GM13976 (cell line): Measurements from ENCODE around the gene NTM.

Experiments
- DNase-seq: peaks from one replicate; pipeline ENCODE4 v3.0.0; 2012; ENCODE audit warnings: low spot score
- in situ Hi-C: fragments of 300-500 bp; cut with MboI; formaldehyde crosslinking; loops from one replicate; pipeline ENCODE4 v1.12.0; 2022; ENCODE audit warnings: low sequenced_read_pairs, mixed read lengths, inconsistent platforms; ENCODE audit not compliant: unreplicated experiment
- TF ChIP-seq, protein P1 (sequence below): IDR thresholded peaks from 2 replicates; pipeline ENCODE4 v1.5.1; 2012; ENCODE audit warnings: borderline replicate concordance, mild to moderate bottlenecking; ENCODE audit not compliant: insufficient read depth; ENCODE audit errors: extremely low read depth, missing control alignments, control extremely low read depth

Gene NTM

GRCh38 chr11:131750152-131750551 is 379.7 kb downstream of the NTM start:
- in situ Hi-C loops, result no loop called here
- DNase-seq, result no peak
- TF ChIP-seq, protein P1, sequence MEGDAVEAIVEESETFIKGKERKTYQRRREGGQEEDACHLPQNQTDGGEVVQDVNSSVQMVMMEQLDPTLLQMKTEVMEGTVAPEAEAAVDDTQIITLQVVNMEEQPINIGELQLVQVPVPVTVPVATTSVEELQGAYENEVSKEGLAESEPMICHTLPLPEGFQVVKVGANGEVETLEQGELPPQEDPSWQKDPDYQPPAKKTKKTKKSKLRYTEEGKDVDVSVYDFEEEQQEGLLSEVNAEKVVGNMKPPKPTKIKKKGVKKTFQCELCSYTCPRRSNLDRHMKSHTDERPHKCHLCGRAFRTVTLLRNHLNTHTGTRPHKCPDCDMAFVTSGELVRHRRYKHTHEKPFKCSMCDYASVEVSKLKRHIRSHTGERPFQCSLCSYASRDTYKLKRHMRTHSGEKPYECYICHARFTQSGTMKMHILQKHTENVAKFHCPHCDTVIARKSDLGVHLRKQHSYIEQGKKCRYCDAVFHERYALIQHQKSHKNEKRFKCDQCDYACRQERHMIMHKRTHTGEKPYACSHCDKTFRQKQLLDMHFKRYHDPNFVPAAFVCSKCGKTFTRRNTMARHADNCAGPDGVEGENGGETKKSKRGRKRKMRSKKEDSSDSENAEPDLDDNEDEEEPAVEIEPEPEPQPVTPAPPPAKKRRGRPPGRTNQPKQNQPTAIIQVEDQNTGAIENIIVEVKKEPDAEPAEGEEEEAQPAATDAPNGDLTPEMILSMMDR, result no peak

- DNase-seq, result no peak
- TF ChIP-seq, protein P1, result no peak
- in situ Hi-C loops, result no loop called here
Measured at GRCh38 chr11:131750692-131751091, 380.3 kb downstream of the NTM start.

DNA sequence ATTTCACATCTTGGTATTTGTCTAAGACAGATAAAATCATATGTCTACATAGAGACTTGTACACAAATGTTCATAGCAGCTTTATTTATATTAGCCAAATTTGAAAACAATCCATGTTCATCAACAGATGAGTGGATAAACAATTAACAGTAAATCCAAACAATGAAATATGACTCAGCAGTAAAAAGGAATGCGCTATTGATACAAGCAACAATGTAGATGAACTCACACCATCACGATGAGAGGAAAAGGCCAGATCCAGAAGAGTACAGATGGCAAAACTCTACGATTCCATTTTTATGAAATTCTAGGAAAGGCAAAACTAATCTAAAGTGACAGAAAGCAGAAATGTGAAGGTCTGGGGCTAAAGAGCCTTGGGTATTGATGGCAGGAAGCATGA is 384.3 kb downstream of the NTM start:
- no peak for DNase-seq
- TF ChIP-seq, protein P1, result no peak
- in situ Hi-C loops, result no loop called here

DNA sequence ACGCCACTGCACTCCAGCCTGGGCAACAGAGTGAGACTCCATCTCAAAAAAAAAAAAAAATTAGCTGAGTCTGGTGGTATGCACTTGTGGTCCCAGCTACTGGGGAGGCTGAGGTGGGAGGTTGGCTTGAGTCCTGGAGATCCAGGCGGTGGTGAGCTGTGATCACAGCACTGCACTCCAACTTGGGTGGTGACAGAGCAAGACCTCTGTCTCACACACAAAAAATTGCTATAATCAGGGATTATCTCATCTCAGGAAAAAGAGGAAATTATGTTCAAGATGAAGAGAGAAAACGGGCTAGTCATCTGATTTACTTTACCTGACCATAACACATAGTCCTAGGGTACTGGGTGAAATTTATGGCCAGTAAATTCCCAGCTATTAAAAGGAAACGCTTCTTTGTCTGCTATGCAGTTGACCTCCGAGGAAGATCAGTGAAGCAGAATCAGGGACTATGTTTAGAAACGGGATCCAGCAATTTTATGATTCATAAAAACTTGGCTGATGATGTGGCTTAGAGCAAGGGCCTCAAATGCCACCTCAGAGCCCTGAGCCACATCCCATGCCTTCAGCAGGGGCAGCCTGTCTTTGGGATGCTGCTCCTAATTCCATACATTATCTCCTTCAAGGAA is 386.2 kb downstream of the NTM start:
- DNase-seq, result no peak
- in situ Hi-C loops, result no loop called here

DNA sequence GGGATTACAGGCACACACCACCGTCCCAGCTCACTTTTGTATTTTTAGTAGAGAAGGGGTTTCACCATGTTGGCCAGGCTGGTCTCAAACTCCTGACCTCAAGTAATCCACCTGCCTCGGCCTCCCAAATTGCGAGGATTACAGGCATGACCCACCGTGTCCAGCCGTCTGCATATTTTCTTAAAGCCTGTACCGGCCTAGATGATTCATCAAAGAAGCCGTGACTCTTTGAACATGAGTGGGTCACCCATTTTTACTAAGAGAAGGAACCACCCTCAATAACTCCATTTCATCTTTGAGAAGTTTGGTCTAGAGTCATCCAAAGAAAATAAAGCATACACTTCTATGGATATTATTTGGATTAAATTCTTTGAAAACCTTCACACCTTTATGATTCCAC is 388.3 kb downstream of the NTM start:
- DNase-seq, result no peak
- TF ChIP-seq, protein P1, result no peak
- in situ Hi-C loops, result no loop called here

More for the DNA sequence above, 386.2 kb downstream of the NTM start:
- TF ChIP-seq, protein P1, result no peak

DNA sequence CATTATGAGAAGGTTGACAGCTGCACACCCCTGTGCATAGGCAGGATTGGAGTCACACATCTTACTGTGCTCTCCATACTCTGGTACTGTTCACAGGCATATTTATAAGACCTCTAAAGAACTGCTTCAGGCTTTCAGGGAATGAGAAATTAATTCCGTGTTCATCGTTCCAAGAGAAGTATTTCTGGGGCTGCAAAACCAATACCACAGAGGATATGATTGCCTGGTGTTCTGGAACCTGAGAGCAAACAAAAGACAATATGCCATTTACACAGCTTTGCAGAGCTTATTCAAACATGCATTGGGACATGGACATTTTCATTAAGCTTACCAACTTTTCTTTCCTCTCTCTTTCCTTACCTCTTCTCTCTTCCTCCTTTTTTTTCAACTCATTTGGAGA is 388.7 kb downstream of the NTM start:
- DNase-seq, result no peak
- TF ChIP-seq, protein P1, result no peak
- in situ Hi-C loops, result no loop called here
